ENCODE results near the gene PLD2.

PLD2 gene

GRCh38 chr17:4808378-4808767 lies 1.4 kb downstream of the PLD2 start:
- POLR2A ChIA-PET = interaction anchor here (0.6 kb wide), 1 partner anchor 11 kb away, joined by 3 read pairs; no protein-coding TSS in a partner anchor

DNA sequence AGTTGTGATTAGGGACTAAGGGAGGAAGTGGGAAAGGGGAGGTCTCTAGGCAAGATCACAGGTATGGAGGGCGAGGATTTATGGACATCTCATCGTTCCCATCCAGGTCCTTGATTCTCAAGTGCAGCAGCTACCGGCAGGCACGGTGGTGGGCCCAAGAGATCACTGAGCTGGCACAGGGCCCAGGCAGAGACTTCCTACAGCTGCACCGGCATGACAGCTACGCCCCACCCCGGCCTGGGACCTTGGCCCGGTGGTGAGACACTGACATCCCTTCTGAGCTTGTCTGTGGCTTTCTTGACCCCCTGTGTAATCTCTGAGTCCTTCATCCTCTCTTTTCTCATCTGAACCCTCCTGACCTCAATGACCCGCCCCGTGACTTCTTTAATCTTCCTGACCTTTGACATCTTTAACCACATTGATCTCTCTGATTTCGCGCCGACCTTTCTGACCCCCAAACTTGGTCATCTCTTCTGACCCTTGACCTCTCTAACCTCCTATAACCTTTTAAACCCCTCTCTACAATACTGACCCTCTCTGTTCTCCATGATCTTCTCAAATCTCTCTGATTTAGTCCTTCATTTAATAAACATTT lies 3.8 kb downstream of the PLD2 start:
- no peak for DNase-seq (ENCODE audit: low read depth, low spot score)
- H3K4me3 ChIP-seq (ENCODE audit: low read depth, low read length) = no peak overlapping the region
- no peak for TF ChIP-seq CTCF (IDR thresholded peaks at IDR 0.05; ENCODE audit: insufficient read depth, low read length, missing control alignments)
- ChIA-PET POLR2A (no interaction called here), CTCF (interaction anchor here (2.8 kb wide), 1 partner anchor 21 kb away, joined by 10 read pairs; the partner anchor contains the start of gene GLTPD2)

More at GRCh38 chr17:4808378-4808767, 1.4 kb downstream of the PLD2 start:
- no peak for DNase-seq (ENCODE audit: low read depth, low spot score)
- CTCF ChIA-PET = interaction anchor here (1.2 to 2.8 kb wide), 2 partner anchors 9 to 19 kb away, joined by 4 to 10 read pairs; partner anchors contain the start of gene GLTPD2
- TF ChIP-seq CTCF (IDR thresholded peaks at IDR 0.05; ENCODE audit: insufficient read depth, low read length, missing control alignments) = no peak
- H3K4me3 ChIP-seq (ENCODE audit: low read depth, low read length) = peak overlapping the region; percentile 20; the same call in 1 of the 2 replicates

- no peak for TF ChIP-seq CTCF (IDR thresholded peaks at IDR 0.05; ENCODE audit: insufficient read depth, low read length, missing control alignments)
- ChIA-PET CTCF (no interaction called here), POLR2A (interaction anchor here (0.7 kb wide), 1 partner anchor 15 kb away, joined by 4 read pairs; no protein-coding TSS in a partner anchor)
- no peak for DNase-seq (ENCODE audit: low read depth, low spot score)
- no peak overlapping the region for H3K4me3 ChIP-seq (ENCODE audit: low read depth, low read length)
These were observed 4.5 kb downstream of the PLD2 start for GRCh38 chr17:4811471-4811870.

DNA sequence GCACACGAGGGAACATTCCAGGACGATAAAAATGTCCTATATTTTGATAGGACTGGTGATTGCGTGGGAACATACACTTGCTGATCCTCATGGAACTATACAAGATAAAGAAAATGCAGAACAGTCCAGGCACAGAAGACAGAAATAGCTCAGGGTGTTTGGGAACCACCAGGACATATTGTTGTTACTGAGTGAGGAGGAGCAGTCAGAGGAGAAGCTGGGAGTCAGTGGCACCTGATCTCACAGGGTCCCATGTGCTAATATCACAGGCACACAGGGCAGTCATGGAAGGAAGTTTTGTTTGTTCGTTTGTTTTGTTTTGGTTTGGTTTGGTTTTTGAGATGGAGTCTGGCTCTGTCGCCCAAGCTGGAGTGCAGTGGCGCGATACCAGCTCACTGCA lies 5.7 kb downstream of the PLD2 start:
- CTCF ChIA-PET = no interaction called here
- DNase-seq (ENCODE audit: low read depth, low spot score) = no peak
- POLR2A ChIA-PET = interaction anchor here (0.6 kb wide), 1 partner anchor 135 kb away, joined by 3 read pairs; the partner anchor contains the start of gene PFN1
- TF ChIP-seq CTCF (IDR thresholded peaks at IDR 0.05; ENCODE audit: insufficient read depth, low read length, missing control alignments) = no peak
- H3K4me3 ChIP-seq (ENCODE audit: low read depth, low read length) = no peak overlapping the region

- TF ChIP-seq CTCF (IDR thresholded peaks at IDR 0.05; ENCODE audit: insufficient read depth, low read length, missing control alignments) = peak; percentile 20
- DNase-seq (ENCODE audit: low read depth, low spot score) = no peak
- ChIA-PET POLR2A (no interaction called here), CTCF (interaction anchor here (1.5 kb wide), 1 partner anchor 74 kb away, joined by 4 read pairs; no protein-coding TSS in a partner anchor)
- H3K4me3 ChIP-seq (ENCODE audit: low read depth, low read length) = no peak overlapping the region
These were observed 8.2 kb downstream of the PLD2 start for GRCh38 chr17:4815043-4815675.

DNA sequence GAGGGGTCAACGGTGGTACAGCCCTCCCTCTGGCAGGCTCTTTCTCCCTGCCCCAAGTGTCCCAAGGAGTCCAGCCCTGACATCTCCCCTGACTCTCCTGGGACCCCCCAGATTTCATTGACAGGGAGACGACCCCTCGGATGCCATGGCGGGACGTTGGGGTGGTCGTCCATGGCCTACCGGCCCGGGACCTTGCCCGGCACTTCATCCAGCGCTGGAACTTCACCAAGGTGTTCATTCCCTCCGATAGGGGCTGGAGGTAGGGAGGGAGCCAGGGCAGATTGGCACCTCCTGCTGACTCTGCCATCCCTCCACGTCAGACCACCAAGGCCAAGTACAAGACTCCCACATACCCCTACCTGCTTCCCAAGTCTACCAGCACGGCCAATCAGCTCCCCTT lies 9.9 kb downstream of the PLD2 start:
- no peak overlapping the region for H3K4me3 ChIP-seq (ENCODE audit: low read depth, low read length)
- ChIA-PET POLR2A (no interaction called here), CTCF (interaction anchor here (1.2 kb wide), 1 partner anchor 163 kb away, joined by 3 read pairs; no protein-coding TSS in a partner anchor)
- TF ChIP-seq CTCF (IDR thresholded peaks at IDR 0.05; ENCODE audit: insufficient read depth, low read length, missing control alignments) = no peak
- DNase-seq (ENCODE audit: low read depth, low spot score) = no peak

All from AG04449 (cell line).